AML-193 (cell line): ENCODE results near the gene WDR76.

Experiments used
- DNase-seq, 2 experiments: peaks; one replicate each; lab custom pipeline; 2025; lab: John Stamatoyannopoulos, UW

WDR76 gene

GRCh38 chr15:43913941-43914340 is 87.1 kb downstream of the WDR76 start:
- no peak for DNase-seq

- no peak for DNase-seq
These were observed 89.0 kb downstream of the WDR76 start for GRCh38 chr15:43915631-43916325.

GRCh38 chr15:43916326-43916660 is 89.5 kb downstream of the WDR76 start:
- no peak for DNase-seq
